HepG2 (cell line): ENCODE data around the gene EEFSEC. TPM values are rescaled to one million over a fixed set of nuclear protein-coding genes. Genes with fewer than 3 reads are reported as not detected.

ENCODE experiments used
- ATAC-seq: fragments of 200-7000 bp; cut with Tn5 transposase; 3 replicates; pipeline ENCODE4 v1.9.1; 2020; ENCODE audit warnings: mild to moderate bottlenecking, moderate library complexity
- BruUV-seq: library from RNA; stranded (reverse); fragments of 400-500 nt; replicated peaks from 2 replicates; lab custom pipeline; 2021; lab: Mats Ljungman, UMichigan
- CTCF ChIA-PET: fragments of 300-600 bp; formaldehyde crosslinking; extraction: SDS; loops from one replicate; lab custom pipeline; 2021; ENCODE audit warnings: low total read pairs, inconsistent platforms, low intra/inter-chr PET ratio; lab: Yijun Ruan, JAX
- POLR2A ChIA-PET: fragments of 350-600 bp; sonication (Branson Sonifier 250); formaldehyde crosslinking; loops from one replicate; lab custom pipeline; 2020; ENCODE audit warnings: antibody characterized with exemption, inconsistent platforms; lab: Yijun Ruan, JAX
- DNase-seq: peaks from one replicate; pipeline ENCODE4 v3.0.0-alpha.2; 2015; ENCODE audit warnings: low spot score
- FAIRE-seq: peaks from 3 replicates; lab custom pipeline; 2011; peaks lifted over from hg19 to GRCh38; lab: Jason Lieb, UNC
- H2AFZ ChIP-seq: one replicate; pipeline ENCODE4 v1.6.1; 2011; ENCODE audit warnings: low read length, inconsistent platforms
- H3K27ac ChIP-seq: fragments of 300-600 bp; 3 replicates; pipeline ENCODE4 v1.8.0; 2011; ENCODE audit warnings: mixed run types, mild to moderate bottlenecking, mixed read lengths, low read length, inconsistent platforms; ENCODE audit not compliant: insufficient read depth; ENCODE audit errors: extremely low read length
- H3K27me3 ChIP-seq, 2 experiments: fragments of 200-600 bp in 1 of 2; 2 replicates in 1 of 2; 3 replicates in 1 of 2; pipeline versions ENCODE4 v1.6.0 to v1.8.0; 2011; ENCODE audit warnings: low read length in 2 of 2, mild to moderate bottlenecking in 2 of 2, moderate library complexity in 2 of 2, inconsistent platforms in 1 of 2; ENCODE audit not compliant: insufficient read depth in 2 of 2, control insufficient read depth in 1 of 2
- H3K36me3 ChIP-seq, 2 experiments: fragments of 200-600 bp in 1 of 2; replicated peaks in 1 of 2; 2 replicates in 1 of 2; 3 replicates in 1 of 2; pipeline versions ENCODE4 v1.5.1 to v1.8.0; 2011; ENCODE audit warnings: low read length in 2 of 2, inconsistent platforms in 1 of 2; ENCODE audit not compliant: insufficient read depth in 2 of 2, control insufficient read depth in 1 of 2
- H3K4me1 ChIP-seq: 2 replicates; pipeline ENCODE4 v1.5.1; 2012; ENCODE audit warnings: low read length, inconsistent platforms; ENCODE audit not compliant: insufficient read depth
- H3K4me2 ChIP-seq: 2 replicates; pipeline ENCODE4 v1.6.0; 2011; ENCODE audit warnings: low read depth, low read length, inconsistent platforms
- H3K4me3 ChIP-seq, 3 experiments: fragments of 200-600 bp in 1 of 3; sonication (generic), shearing (Covaris generic) in 1 of 3; replicated peaks in 1 of 3; 2 replicates each; pipeline ENCODE4 v1.5.1; 2011 to 2016; ENCODE audit warnings: low read length in 3 of 3, inconsistent platforms in 2 of 3, low read depth in 2 of 3, mild to moderate bottlenecking in 2 of 3, control low read depth in 1 of 3, mixed read lengths in 1 of 3; ENCODE audit not compliant: insufficient read depth in 1 of 3
- H3K79me2 ChIP-seq: one replicate; pipeline ENCODE4 v1.6.1; 2011; ENCODE audit warnings: low read length, inconsistent platforms; ENCODE audit not compliant: insufficient read depth
- H3K9ac ChIP-seq: 2 replicates; pipeline ENCODE4 v1.6.0; 2011; ENCODE audit warnings: mild to moderate bottlenecking, low read depth, low read length, inconsistent platforms; ENCODE audit not compliant: insufficient read depth
- H3K9me3 ChIP-seq: 2 replicates; pipeline ENCODE4 v1.5.1; 2012; ENCODE audit warnings: mild to moderate bottlenecking, low read length
- H4K20me1 ChIP-seq: 2 replicates; pipeline ENCODE4 v1.6.0; 2011; ENCODE audit warnings: inconsistent platforms, mild to moderate bottlenecking, low read length, moderate library complexity; ENCODE audit not compliant: insufficient read depth
- CEBPB ChIP-seq: IDR thresholded peaks from 2 replicates; pipeline ENCODE4 v1.6.1; 2011; ENCODE audit warnings: low read depth, low read length, improper control_type of control experiment, borderline replicate concordance
- FOXA3 ChIP-seq: IDR thresholded peaks from 2 replicates; pipeline ENCODE4 v1.6.1; 2016; ENCODE audit warnings: missing genetic modification reagents, missing compliant biosample characterization
- FOXM1 ChIP-seq: sonication (generic); formaldehyde crosslinking; IDR thresholded peaks from 2 replicates; pipeline ENCODE4 v1.5.0; 2020; ENCODE audit warnings: missing genetic modification reagents
- HOXA5 ChIP-seq: sonication (generic); formaldehyde crosslinking; IDR thresholded peaks from 2 replicates; pipeline ENCODE4 v1.4.0; 2020; ENCODE audit warnings: missing genetic modification reagents
- NBN ChIP-seq: fragments of 450-650 bp; conservative IDR thresholded peaks from 2 replicates; pipeline ENCODE4 v1.6.1; 2017
- RXRA ChIP-seq: sonication (generic); formaldehyde crosslinking; IDR thresholded peaks from 2 replicates; pipeline ENCODE4 v1.5.1; 2020; ENCODE audit warnings: missing genetic modification reagents
- SIX1 ChIP-seq: sonication (generic); formaldehyde crosslinking; IDR thresholded peaks from 2 replicates; pipeline ENCODE4 v1.4.0; 2020; ENCODE audit warnings: missing genetic modification reagents, borderline replicate concordance
- SMARCE1 ChIP-seq: fragments of 450-650 bp; IDR thresholded peaks from 2 replicates; pipeline ENCODE4 v1.6.1; 2017; ENCODE audit warnings: borderline replicate concordance
- YEATS2 ChIP-seq: sonication (generic); formaldehyde crosslinking; IDR thresholded peaks from 2 replicates; pipeline ENCODE4 v1.4.0; 2020; ENCODE audit warnings: missing genetic modification reagents, borderline replicate concordance
- ZNF121 ChIP-seq: sonication (generic); formaldehyde crosslinking; IDR thresholded peaks from 2 replicates; pipeline ENCODE4 v1.5.0; 2020; ENCODE audit warnings: mild to moderate bottlenecking, missing genetic modification reagents
- ZNF572 ChIP-seq: sonication (generic); formaldehyde crosslinking; IDR thresholded peaks from 2 replicates; pipeline ENCODE4 v1.5.1; 2020; ENCODE audit warnings: mild to moderate bottlenecking, missing genetic modification reagents
- ZNF644 ChIP-seq: IDR thresholded peaks from 2 replicates; pipeline ENCODE4 v1.6.1; 2016; ENCODE audit warnings: low read depth
- ZNF850 ChIP-seq: sonication (generic); formaldehyde crosslinking; conservative IDR thresholded peaks from 2 replicates; pipeline ENCODE4 v1.9.0; 2021; ENCODE audit warnings: mild to moderate bottlenecking, missing genetic modification reagents
- ZSCAN9 ChIP-seq: IDR thresholded peaks from 2 replicates; pipeline ENCODE4 v1.6.1; 2016; ENCODE audit warnings: borderline replicate concordance
- WGBS: methylation state at CpG from one replicate; pipeline ENCODE4 v1.1.6; 2017; ENCODE audit warnings: low lambda C conversion rate; 5-methylcytosine and 5-hydroxymethylcytosine counted together
- in situ Hi-C: cut with HindIII; loops from 2 replicates; pipeline ENCODE4 v1.10.0; 2017; ENCODE audit warnings: low pct_unique_long_range_greater_than_20kb; ENCODE audit not compliant: extremely low pct_ligation_motif_present
- intact Hi-C: fragments of 100-400 bp; cut with micrococcal nuclease; formaldehyde crosslinking; loops from one replicate; pipeline ENCODE4 v1.10.0; 2022; ENCODE audit not compliant: unreplicated experiment
- polyA plus RNA-seq, 8 experiments: library from polyadenylated mRNA; depleted of rRNA in 3 of 8; stranded (reverse) in 7 of 8; unstranded in 1 of 8; fragments of >200 nt; fragmentation: Illumina TruSeq in 4 of 8; extraction: Trizol in 4 of 8; gene quantifications; 2 replicates each; pipeline versions ENCODE4 v1.2.1 to v1.2.3, GENCODE V29; 2011 to 2016; ENCODE audit warnings: low read depth in 4 of 8, missing spikeins in 1 of 8, mixed read lengths in 1 of 8; ENCODE audit not compliant: insufficient read depth in 1 of 8
- total RNA-seq, 5 experiments: library from RNA; depleted of rRNA; stranded (reverse); fragments of >200 nt; fragmentation: Illumina TruSeq; extraction: Trizol; gene quantifications; 2 replicates each; pipeline ENCODE4 v1.2.3, GENCODE V29; 2016; ENCODE audit warnings: low read depth in 1 of 5
- TF ChIP-seq, protein P1 (sequence below): sonication (generic); formaldehyde crosslinking; IDR thresholded peaks from 2 replicates; pipeline ENCODE4 v1.8.1; 2023; ENCODE audit warnings: mild to moderate bottlenecking, missing genetic modification reagents
- TF ChIP-seq, protein P2 (sequence below): sonication (generic); formaldehyde crosslinking; IDR thresholded peaks from 2 replicates; pipeline ENCODE4 v1.5.1; 2020; ENCODE audit warnings: missing genetic modification reagents, mild to moderate bottlenecking, borderline replicate concordance
- TF ChIP-seq, protein P3 (sequence below): sonication (generic); formaldehyde crosslinking; IDR thresholded peaks from 2 replicates; pipeline ENCODE4 v1.8.0; 2022; ENCODE audit warnings: mild to moderate bottlenecking, missing genetic modification reagents; ENCODE audit not compliant: insufficient replicate concordance
- TF ChIP-seq, protein P4 (sequence below): fragments of 450-650 bp; IDR thresholded peaks from 2 replicates; pipeline ENCODE4 v1.6.1; 2016
- TF ChIP-seq, protein P5 (sequence below): sonication (generic); formaldehyde crosslinking; conservative IDR thresholded peaks from 2 replicates; pipeline ENCODE4 v1.4.0; 2020; ENCODE audit warnings: missing genetic modification reagents

EEFSEC gene
- total and polyA plus RNA-seq, 2 of the 13 experiments (the other 11 are each of a cell fraction or from before 2014, with no cell fraction given): 6.4 to 24.2 TPM

DNA sequence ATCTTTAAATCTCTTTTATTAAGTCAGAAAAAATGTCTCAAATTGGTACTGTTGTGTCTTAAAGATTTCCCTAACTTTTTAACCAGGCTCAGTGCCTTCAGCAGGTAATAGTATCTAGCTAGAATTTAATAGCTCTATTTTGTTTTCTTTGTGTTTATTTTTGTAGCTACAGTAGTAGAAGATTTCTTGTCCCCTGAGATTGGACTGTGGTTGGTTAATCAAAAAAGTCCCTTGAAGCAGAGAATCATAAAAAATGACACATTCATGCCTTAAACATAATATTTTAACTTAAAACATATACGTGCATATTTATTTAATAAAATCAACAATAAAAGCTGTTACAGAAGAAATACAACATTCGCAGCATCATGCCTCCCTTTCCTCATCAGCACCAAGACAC lies 102.8 kb downstream of the EEFSEC start:
- CTCF ChIA-PET: no interaction called here
- no peak for TF ChIP-seq YEATS2
- no peak for TF ChIP-seq ZNF850 (CRISPR knock-in tag)
- no peak for TF ChIP-seq SIX1 (CRISPR knock-in tag)
- no peak for TF ChIP-seq ZNF572 (CRISPR knock-in tag)
- TF ChIP-seq, protein P1, sequence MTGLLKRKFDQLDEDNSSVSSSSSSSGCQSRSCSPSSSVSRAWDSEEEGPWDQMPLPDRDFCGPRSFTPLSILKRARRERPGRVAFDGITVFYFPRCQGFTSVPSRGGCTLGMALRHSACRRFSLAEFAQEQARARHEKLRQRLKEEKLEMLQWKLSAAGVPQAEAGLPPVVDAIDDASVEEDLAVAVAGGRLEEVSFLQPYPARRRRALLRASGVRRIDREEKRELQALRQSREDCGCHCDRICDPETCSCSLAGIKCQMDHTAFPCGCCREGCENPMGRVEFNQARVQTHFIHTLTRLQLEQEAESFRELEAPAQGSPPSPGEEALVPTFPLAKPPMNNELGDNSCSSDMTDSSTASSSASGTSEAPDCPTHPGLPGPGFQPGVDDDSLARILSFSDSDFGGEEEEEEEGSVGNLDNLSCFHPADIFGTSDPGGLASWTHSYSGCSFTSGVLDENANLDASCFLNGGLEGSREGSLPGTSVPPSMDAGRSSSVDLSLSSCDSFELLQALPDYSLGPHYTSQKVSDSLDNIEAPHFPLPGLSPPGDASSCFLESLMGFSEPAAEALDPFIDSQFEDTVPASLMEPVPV (CRISPR knock-in tag): no peak
- TF ChIP-seq, protein P2, sequence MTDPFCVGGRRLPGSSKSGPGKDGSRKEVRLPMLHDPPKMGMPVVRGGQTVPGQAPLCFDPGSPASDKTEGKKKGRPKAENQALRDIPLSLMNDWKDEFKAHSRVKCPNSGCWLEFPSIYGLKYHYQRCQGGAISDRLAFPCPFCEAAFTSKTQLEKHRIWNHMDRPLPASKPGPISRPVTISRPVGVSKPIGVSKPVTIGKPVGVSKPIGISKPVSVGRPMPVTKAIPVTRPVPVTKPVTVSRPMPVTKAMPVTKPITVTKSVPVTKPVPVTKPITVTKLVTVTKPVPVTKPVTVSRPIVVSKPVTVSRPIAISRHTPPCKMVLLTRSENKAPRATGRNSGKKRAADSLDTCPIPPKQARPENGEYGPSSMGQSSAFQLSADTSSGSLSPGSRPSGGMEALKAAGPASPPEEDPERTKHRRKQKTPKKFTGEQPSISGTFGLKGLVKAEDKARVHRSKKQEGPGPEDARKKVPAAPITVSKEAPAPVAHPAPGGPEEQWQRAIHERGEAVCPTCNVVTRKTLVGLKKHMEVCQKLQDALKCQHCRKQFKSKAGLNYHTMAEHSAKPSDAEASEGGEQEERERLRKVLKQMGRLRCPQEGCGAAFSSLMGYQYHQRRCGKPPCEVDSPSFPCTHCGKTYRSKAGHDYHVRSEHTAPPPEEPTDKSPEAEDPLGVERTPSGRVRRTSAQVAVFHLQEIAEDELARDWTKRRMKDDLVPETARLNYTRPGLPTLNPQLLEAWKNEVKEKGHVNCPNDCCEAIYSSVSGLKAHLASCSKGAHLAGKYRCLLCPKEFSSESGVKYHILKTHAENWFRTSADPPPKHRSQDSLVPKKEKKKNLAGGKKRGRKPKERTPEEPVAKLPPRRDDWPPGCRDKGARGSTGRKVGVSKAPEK (CRISPR knock-in tag): no peak
- no peak for TF ChIP-seq RXRA (CRISPR knock-in tag)
- no peak for TF ChIP-seq FOXM1 (CRISPR knock-in tag)
- TF ChIP-seq, protein P3, sequence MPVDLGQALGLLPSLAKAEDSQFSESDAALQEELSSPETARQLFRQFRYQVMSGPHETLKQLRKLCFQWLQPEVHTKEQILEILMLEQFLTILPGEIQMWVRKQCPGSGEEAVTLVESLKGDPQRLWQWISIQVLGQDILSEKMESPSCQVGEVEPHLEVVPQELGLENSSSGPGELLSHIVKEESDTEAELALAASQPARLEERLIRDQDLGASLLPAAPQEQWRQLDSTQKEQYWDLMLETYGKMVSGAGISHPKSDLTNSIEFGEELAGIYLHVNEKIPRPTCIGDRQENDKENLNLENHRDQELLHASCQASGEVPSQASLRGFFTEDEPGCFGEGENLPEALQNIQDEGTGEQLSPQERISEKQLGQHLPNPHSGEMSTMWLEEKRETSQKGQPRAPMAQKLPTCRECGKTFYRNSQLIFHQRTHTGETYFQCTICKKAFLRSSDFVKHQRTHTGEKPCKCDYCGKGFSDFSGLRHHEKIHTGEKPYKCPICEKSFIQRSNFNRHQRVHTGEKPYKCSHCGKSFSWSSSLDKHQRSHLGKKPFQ (CRISPR knock-in tag): no peak
- TF ChIP-seq ZNF644: no peak
- no peak for TF ChIP-seq FOXA3
- no peak for TF ChIP-seq SMARCE1
- no peak for TF ChIP-seq ZSCAN9 (CRISPR knock-in tag)
- TF ChIP-seq ZNF121 (CRISPR knock-in tag): no peak
- TF ChIP-seq, protein P4, sequence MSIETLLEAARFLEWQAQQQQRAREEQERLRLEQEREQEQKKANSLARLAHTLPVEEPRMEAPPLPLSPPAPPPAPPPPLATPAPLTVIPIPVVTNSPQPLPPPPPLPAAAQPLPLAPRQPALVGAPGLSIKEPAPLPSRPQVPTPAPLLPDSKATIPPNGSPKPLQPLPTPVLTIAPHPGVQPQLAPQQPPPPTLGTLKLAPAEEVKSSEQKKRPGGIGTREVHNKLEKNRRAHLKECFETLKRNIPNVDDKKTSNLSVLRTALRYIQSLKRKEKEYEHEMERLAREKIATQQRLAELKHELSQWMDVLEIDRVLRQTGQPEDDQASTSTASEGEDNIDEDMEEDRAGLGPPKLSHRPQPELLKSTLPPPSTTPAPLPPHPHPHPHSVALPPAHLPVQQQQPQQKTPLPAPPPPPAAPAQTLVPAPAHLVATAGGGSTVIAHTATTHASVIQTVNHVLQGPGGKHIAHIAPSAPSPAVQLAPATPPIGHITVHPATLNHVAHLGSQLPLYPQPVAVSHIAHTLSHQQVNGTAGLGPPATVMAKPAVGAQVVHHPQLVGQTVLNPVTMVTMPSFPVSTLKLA: no peak
- TF ChIP-seq, protein P5, sequence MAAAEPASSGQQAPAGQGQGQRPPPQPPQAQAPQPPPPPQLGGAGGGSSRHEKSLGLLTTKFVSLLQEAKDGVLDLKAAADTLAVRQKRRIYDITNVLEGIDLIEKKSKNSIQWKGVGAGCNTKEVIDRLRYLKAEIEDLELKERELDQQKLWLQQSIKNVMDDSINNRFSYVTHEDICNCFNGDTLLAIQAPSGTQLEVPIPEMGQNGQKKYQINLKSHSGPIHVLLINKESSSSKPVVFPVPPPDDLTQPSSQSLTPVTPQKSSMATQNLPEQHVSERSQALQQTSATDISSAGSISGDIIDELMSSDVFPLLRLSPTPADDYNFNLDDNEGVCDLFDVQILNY (CRISPR knock-in tag): no peak
- TF ChIP-seq CEBPB: no peak
- TF ChIP-seq HOXA5 (CRISPR knock-in tag): no peak
- no peak for TF ChIP-seq NBN

More for the DNA sequence above, 102.8 kb downstream of the EEFSEC start:
- H3K4me3 ChIP-seq: no peak overlapping the region
- no peak overlapping the region for H2AFZ ChIP-seq
- H3K27me3 ChIP-seq: no peaks in the 10 kb centered on the region
- BruUV-seq: no TSS peak
- intact Hi-C loops: no loop called here
- WGBS: 95% methylated on average over 2 of the region's 2 CpGs
- POLR2A ChIA-PET: no interaction called here
- FAIRE-seq: no peak
- no peak overlapping the region for H3K9ac ChIP-seq
- H3K79me2 ChIP-seq: no peaks in the 10 kb centered on the region
- peaks cover 4 to 23% of the 10 kb centered on the region in 2 experiments; a peak in 4 of 5 replicates for H3K36me3 ChIP-seq
- H3K9me3 ChIP-seq: peaks cover 20% of the 10 kb centered on the region
- ATAC-seq: no peak
- DNase-seq: no peak
- H3K4me1 ChIP-seq: peaks cover 19% of the 10 kb centered on the region
- in situ Hi-C loops: no loop called here
- H4K20me1 ChIP-seq: 0 out of 2 replicates have a peak, but pooled peaks cover 4% of the 10 kb centered on the region
- H3K4me2 ChIP-seq: no peak overlapping the region
- H3K27ac ChIP-seq: no peak overlapping the region
